MCF 10A (cell line): ENCODE measurements around the gene TM9SF4. TPM values are rescaled to one million over a fixed set of nuclear protein-coding genes. Genes with fewer than 3 reads are reported as not detected.

Experiments
- BruUV-seq: library from RNA; stranded (reverse); fragments of 400-500 nt; replicated peaks from 2 replicates; lab custom pipeline; 2021; lab: Mats Ljungman, UMichigan
- CTCF ChIA-PET: fragments of 300-600 bp; sonication (Branson Sonifier 250); formaldehyde crosslinking; extraction: SDS; loops from one replicate; lab custom pipeline; 2021; ENCODE audit warnings: antibody characterized with exemption, inconsistent platforms; lab: Yijun Ruan, JAX
- POLR2A ChIA-PET: fragments of 300-600, 350-650 bp; sonication (Branson Sonifier 250); formaldehyde crosslinking; extraction: SDS; loops from one replicate; lab custom pipeline; 2020; ENCODE audit warnings: antibody characterized with exemption, inconsistent platforms; lab: Yijun Ruan, JAX
- DNase-seq: peaks from one replicate; pipeline ENCODE4 v3.0.0-alpha.2; 2018; ENCODE audit not compliant: unreplicated experiment
- H3K27ac Mint-ChIP-seq: one replicate; pipeline ENCODE4 v1.8.0; 2022; ENCODE audit warnings: mild to moderate bottlenecking, low read depth, mixed read lengths; ENCODE audit not compliant: unreplicated experiment
- H3K27me3 Mint-ChIP-seq: one replicate; pipeline ENCODE4 v1.8.0; 2022; ENCODE audit warnings: mixed read lengths; ENCODE audit not compliant: insufficient read depth, unreplicated experiment
- H3K36me3 Mint-ChIP-seq: one replicate; pipeline ENCODE4 v1.8.0; 2022; ENCODE audit warnings: mild to moderate bottlenecking, moderate library complexity, mixed read lengths; ENCODE audit not compliant: insufficient read depth, unreplicated experiment
- H3K4me1 Mint-ChIP-seq: one replicate; pipeline ENCODE4 v1.8.0; 2022; ENCODE audit warnings: mixed read lengths; ENCODE audit not compliant: insufficient read depth, unreplicated experiment
- H3K4me3 Mint-ChIP-seq: one replicate; pipeline ENCODE4 v1.8.0; 2022; ENCODE audit warnings: mild to moderate bottlenecking, moderate library complexity, mixed read lengths; ENCODE audit not compliant: unreplicated experiment
- H3K9me3 Mint-ChIP-seq: one replicate; pipeline ENCODE4 v1.8.0; 2022; ENCODE audit warnings: mixed read lengths; ENCODE audit not compliant: unreplicated experiment
- CTCF ChIP-seq: fragments of 200-600 bp; IDR thresholded peaks from one replicate; pipeline ENCODE4 v1.8.0; 2022; ENCODE audit warnings: antibody characterized with exemption, mild to moderate bottlenecking; ENCODE audit not compliant: unreplicated experiment
- intact Hi-C: fragments of 100-400 bp; cut with micrococcal nuclease; formaldehyde crosslinking; loops from 2 replicates; pipeline ENCODE4 v1.14.1; 2022
- total RNA-seq: library from RNA; stranded (reverse); gene quantifications from 2 replicates; pipeline ENCODE4 v1.2.3, GENCODE V29; 2022

The TM9SF4 gene
- total RNA-seq, 1 experiment from 2014 or later = 52.3 TPM

DNA sequence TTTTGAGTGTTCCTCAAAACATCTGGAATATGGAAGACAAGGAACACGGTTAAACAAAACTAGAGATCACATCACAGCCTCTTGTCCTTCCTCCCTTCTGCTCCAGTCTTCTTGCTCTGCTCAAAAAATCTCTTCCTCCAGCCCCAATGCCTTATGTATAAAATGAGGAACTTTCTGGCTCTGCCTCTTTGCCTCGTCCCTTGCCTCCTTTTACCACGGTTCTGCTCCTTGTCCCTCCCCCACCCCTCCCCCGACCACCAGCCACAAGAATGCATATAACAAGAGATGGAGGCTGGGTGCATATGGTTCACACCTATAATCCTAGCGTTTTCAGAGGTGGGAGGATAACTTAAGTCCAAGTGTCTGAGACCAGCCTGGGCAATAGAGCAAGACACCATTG, 54.4 kb downstream of the TM9SF4 start:
- intact Hi-C loops = no loop called here
- Mint-ChIP-seq H3K36me3 (peaks cover 80% of the 10 kb centered on the region), H3K4me1 (no peaks in the 10 kb centered on the region), H3K4me3 (no peak overlapping the region), H3K27me3 (no peaks in the 10 kb centered on the region), H3K9me3 (no peaks in the 10 kb centered on the region), H3K27ac (no peak overlapping the region)
- TF ChIP-seq CTCF = no peak
- no peak for DNase-seq
- BruUV-seq = no TSS peak
- ChIA-PET CTCF (interaction anchor here (1.1 kb wide), 1 partner anchor 73 kb away, joined by 3 read pairs; no protein-coding TSS in a partner anchor), POLR2A (no interaction called here)

DNA sequence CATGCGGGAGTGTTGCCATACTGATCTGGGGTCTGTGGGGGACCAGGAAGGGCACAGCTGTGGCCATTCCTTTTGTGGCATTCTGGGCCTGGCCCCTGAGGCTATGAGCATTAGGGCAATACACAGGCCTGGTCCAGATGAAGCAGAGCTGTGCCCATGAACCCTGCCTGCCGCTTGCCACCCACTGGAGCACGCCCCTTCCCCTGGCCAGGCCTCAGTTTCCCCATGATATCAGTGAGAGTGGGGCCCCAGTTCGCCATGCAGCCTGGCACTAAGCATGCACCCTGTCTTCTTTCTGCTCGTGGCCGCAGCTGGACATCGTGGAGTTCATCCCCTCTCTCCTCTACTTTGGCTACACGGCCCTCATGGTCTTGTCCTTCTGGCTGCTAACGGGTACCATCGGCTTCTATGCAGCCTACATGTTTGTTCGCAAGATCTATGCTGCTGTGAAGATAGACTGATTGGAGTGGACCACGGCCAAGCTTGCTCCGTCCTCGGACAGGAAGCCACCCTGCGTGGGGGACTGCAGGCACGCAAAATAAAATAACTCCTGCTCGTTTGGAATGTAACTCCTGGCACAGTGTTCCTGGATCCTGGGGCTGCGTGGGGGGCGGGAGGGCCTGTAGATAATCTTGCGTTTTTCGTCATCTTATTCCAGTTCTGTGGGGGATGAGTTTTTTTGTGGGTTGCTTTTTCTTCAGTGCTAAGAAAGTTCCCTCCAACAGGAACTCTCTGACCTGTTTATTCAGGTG, 55.6 kb downstream of the TM9SF4 start:
- H3K4me1 Mint-ChIP-seq = no peaks in the 10 kb centered on the region
- TF ChIP-seq CTCF = no peak
- H3K9me3 Mint-ChIP-seq = no peaks in the 10 kb centered on the region
- BruUV-seq = no TSS peak
- H3K27me3 Mint-ChIP-seq = no peaks in the 10 kb centered on the region
- POLR2A ChIA-PET = no interaction called here
- no peak overlapping the region for H3K27ac Mint-ChIP-seq
- intact Hi-C loops = no loop called here
- no peak overlapping the region for H3K4me3 Mint-ChIP-seq
- CTCF ChIA-PET = interaction anchor here (0.5 kb wide), 1 partner anchor 36 kb away, joined by 4 read pairs; no protein-coding TSS in a partner anchor
- DNase-seq = no peak
- peaks cover 69% of the 10 kb centered on the region for H3K36me3 Mint-ChIP-seq

- BruUV-seq = no TSS peak
- H3K27me3 Mint-ChIP-seq = no peaks in the 10 kb centered on the region
- no peaks in the 10 kb centered on the region for H3K9me3 Mint-ChIP-seq
- intact Hi-C loops = no loop called here
- no peak for DNase-seq
- peaks cover 60% of the 10 kb centered on the region for H3K36me3 Mint-ChIP-seq
- ChIA-PET CTCF (no interaction called here), POLR2A (no interaction called here)
- no peaks in the 10 kb centered on the region for H3K4me1 Mint-ChIP-seq
- TF ChIP-seq CTCF = no peak
- peak overlapping the region; percentile 46 for H3K27ac Mint-ChIP-seq
- no peak overlapping the region for H3K4me3 Mint-ChIP-seq
Observed at GRCh38 chr20:32165836-32166545, 56.5 kb downstream of the TM9SF4 start.

GRCh38 chr20:32167552-32167951, 58.0 kb downstream of the TM9SF4 start:
- DNase-seq = no peak
- H3K27me3 Mint-ChIP-seq = no peaks in the 10 kb centered on the region
- H3K9me3 Mint-ChIP-seq = no peaks in the 10 kb centered on the region
- H3K4me3 Mint-ChIP-seq = no peak overlapping the region
- no peaks in the 10 kb centered on the region for H3K4me1 Mint-ChIP-seq
- no peak for TF ChIP-seq CTCF
- intact Hi-C loops = no loop called here
- H3K27ac Mint-ChIP-seq = no peak overlapping the region
- BruUV-seq = no TSS peak
- ChIA-PET CTCF (interaction anchor here (0.6 kb wide), 1 partner anchor 32 kb away, joined by 3 read pairs; no protein-coding TSS in a partner anchor), POLR2A (interaction anchor here (1.0 to 1.2 kb wide), 2 partner anchors 14 to 37 kb away, joined by 3 read pairs; no protein-coding TSS in a partner anchor)
- H3K36me3 Mint-ChIP-seq = peaks cover 45% of the 10 kb centered on the region
